HG03139 (cell line): ENCODE measurements around the gene NUAK1.
"Not testable (repeated sequence)": the region's sequence is repeated elsewhere in the genome, so short reads cannot be mapped to it uniquely, and the experiment has no call there.

Source experiments
- ATAC-seq: cut with Tn5 transposase; IDR thresholded peaks from one replicate; pipeline ENCODE4 v1.9.1; 2021; ENCODE audit not compliant: unreplicated experiment

Gene NUAK1

DNA sequence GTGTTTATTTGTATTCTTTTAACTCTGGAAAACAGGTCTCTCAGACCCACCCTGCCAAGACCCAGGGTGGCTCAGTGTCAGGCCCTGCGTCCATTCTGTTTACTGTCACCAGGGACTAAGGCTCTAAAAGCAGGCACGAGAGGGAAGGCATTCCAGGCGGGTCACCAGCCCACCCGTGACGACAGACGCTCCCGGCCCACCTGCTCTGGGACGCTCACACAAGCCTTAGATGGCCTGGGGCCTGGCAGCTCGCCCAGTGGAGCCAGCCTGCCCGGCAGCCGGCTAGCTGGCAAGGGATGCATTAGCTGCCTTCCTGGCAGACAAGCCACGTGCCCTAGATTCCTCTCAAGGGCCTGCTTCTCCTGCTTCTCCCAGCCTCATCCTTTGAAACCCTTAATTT, 9.2 kb upstream of the NUAK1 start:
- no peak for ATAC-seq

DNA sequence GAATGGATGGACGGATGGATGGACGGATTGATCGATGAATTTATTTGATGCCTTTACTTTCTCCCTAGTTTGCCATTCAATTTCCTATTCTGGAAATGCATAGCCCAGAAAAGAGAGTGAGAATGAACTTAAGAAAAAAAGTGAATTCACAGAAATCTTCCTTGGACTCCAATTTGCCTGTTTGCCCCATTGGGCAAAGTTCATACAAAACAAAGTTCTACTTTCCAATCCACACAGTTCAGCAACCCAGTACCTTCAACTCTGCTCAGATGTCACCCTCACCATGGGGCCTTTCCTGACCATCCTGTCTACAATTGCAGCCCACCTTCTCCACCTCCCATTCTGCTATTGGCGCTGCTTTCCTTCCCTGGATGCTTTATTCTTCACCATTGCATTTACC, 8.2 kb upstream of the NUAK1 start:
- no peak for ATAC-seq

DNA sequence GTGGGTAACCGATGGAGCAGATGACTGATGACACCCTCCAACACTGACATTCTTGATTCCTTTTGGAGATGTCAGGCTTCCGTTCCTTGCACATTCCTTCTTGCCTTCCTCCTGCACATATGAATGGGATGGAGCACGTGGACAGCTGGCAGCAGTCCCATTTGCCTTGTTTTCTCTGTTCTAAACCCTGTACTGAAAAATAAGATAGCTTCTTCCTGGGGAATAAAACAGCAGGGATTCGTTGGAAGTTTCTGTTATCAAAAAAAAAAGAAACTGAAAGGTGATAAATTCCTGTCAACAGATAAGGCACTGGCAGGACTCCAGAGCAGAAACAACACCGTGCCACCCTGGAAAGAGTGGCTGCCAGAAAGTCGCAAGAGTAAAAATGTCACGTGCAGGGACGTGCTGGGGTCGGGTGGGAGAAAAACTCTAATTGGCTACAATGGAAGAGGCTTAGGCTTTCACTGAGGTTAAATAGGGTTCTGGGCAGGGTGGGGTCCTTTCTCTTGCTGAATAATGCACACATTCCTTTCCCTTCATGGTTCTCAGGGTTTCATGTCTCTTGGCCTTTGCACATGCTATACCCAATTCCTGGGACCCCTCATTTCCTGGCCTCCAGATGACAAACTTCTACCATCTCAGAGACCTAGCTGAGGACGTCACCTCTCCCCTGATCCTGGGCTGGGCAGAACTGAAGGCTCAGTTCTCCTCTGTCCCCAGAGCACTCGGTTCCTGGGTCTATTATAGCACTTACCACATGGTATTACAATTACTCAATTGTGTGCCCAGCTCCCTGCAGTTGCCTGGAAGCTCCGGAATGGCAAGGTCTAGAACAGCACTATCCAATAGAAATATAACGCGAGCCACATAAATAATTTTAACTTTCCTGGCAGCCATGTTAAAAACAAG, 7.0 kb upstream of the NUAK1 start:
- ATAC-seq: no peak

DNA sequence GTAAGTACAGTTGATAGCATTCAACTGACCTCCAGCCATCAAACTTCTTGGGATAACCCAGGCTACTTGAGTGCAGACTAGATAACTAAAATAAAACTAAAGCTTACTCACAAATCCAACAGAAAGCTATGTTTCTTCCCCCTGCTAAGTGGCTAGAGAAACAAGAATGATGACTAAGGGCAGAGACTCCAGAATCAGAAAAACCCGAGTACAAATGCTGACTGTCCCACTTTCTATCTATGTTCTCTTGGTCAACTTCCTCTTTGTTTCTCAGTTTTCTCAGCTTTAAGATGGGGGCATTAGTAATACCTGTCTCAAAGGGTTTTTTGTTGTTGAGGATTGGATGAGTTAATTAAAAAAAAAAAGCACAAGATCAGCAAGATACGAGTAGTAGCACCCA, 6.1 kb upstream of the NUAK1 start:
- ATAC-seq: no peak

DNA sequence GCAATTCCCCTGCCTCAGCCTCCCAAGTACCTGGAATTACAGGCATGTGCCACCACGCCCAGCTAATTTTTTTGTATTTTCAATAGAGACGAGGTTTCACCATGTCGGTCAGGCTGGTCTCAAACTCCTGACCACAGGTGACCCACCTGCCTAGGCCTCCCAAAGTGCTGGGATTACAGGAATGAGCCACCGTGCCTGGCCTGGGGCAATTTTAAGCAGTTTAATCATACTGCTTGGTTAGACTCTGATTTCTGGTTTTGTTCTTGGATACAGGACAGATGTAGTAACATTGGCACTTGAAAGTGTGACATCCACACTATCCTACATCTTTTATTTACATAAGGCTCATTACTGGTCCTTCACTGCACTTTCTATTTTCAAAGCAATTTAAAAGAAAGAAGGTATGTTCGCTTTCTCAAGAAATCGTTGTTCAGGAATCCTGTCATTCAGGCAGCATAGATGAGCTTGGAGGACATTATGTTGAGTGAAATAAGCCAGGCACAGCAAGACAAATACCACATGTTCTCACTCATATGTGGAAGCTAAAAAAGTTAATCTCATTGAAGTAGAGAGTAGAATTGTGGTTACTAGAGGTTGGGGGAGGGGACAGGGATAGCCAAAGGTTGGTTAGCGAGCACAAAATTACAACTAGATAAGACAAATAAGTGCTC, 4.0 kb upstream of the NUAK1 start:
- no peak for ATAC-seq

DNA sequence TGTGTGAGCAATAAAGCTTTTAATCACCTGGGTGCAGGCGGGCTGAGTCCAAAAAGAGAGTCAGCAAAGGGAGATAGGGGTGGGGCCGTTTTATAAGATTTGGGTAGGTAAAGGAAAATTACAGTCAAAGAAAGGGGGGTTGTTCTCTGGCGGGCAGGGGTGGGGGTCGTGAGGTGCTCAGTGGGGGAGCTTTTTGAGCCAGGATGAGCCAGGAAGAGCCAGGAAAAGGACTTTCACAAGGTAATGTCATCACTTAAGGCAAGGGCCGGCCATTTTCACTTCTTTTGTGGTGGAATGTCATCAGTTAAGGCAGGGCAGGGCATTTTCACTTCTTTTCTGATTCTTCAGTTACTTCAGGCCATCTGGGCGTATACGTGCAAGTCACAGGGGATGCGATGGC, 3.2 kb upstream of the NUAK1 start:
- not testable (repeated sequence) for ATAC-seq

DNA sequence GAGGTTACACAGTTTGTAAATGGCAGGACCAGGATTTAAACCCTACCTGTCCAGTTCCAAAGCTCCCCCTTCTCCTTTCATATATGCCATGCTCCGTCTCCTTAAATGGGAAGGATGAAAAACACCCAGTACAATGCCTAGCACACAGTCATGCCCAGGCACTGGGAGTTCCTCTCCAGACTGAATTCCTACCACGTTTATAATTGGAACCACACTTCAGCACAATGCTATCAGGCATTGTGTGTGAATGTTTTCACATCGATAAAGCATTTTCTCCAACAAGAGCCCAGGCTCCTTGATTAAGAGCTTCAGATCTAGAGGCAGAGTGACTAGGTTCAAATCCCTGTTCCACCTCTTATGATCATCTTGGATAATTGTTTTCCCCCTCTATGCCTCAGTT, 2.7 kb upstream of the NUAK1 start:
- ATAC-seq: no peak

DNA sequence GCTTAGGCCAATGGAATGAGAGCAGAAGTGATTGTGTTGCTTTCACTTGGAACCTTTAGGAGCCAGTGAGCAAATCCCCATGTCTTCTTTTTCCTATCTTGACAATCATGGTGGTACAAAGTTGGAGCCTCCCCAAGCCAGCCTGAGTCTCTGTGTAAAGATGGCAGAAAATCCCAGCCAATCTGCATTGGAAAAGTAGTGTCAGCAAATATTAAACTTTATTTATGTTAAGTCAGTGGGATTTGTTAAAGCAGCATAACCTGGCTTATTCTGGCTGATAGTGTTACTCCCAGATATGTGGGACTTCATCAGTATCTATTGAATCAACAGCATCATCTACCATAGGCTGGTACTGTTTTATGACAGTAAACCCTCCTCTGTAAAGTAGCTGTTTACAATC, 2.2 kb upstream of the NUAK1 start:
- no peak for ATAC-seq

DNA sequence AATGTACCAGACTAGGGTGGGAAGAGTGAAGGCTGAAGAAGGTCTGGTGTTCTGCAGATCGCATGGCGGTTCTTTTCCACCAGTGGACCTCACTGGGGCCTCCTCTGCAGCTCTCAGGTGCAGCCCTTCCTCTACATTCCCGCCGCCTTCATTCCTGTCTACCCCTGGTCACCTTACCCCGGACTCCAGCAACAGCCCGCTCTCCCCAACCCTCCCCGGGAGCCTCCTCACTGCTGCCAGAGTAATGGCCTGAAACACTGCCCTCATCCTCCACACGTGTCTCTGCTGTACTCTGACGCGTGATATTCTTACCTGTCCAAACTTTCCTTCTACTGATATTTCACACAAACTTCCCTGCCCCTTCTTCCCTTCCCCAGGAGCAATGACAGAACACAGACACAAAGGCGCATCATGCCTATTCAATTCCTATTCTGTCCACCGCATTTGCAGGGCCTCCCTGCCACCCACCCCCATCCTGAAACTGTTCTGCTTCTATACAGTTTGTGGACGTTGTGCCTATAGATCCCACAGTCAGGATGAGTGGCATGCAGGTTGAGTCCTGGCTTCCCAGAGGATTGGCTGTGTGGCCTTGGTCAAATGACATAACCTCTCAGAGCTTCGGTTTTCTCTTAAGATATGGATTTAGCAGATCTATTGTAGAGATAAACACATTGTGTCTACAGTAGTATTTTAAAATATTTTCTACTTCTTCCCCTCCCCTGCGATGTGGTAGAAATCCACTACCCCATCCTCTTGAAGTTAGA, 1.7 kb upstream of the NUAK1 start:
- ATAC-seq: no peak

DNA sequence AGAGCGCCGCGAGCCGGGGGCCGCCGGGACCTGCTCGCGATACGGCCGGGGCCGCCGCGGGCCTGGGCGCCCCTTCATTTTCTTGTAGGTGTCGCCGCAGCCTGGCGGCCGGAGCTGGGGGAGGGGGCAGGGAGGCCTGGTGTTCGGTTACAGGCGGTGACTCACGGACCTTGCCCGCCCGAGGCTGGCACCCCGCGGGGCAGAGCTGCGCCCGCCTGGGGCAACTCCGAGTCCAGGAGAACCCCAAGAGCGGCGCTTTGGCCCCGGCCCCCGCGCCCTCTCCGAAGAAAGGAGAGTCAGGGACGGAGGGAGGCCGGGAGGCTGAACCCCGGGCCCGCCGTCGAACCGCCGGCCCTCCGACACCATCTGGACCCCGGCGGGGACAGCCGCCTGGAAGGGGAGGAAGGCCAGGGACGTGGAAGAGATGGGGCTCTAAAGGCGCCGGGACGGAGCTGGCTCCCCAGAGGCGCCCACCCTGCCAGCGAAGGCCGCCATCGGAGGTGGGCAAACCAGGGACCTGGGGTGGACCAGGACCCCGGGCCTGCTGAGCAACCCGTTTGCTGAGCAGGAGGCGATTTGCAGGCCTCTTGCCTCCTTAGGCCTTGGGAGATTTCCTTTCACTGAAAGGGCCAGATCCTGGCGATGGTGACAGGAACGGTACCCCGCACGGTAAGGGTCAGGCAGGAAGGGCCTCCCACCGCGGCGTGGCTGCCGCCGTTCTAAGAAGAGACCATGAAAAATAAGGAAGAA, 843 bp upstream of the NUAK1 start:
- no peak for ATAC-seq

DNA sequence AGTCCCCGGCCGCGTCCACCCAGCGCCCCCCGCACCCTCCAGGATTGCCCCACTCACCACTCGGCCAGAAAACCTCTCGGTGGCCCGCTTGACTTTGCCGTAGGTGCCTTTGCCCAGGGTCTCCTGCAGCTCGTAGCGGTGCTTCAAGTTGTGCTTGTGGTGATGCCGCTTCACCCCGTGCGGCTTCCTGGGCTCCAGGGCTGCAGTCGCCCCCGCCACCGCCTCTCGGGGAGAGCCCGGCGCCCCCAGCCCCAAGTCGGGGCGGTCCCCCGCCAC, 459 bp downstream of the NUAK1 start:
- no peak for ATAC-seq

DNA sequence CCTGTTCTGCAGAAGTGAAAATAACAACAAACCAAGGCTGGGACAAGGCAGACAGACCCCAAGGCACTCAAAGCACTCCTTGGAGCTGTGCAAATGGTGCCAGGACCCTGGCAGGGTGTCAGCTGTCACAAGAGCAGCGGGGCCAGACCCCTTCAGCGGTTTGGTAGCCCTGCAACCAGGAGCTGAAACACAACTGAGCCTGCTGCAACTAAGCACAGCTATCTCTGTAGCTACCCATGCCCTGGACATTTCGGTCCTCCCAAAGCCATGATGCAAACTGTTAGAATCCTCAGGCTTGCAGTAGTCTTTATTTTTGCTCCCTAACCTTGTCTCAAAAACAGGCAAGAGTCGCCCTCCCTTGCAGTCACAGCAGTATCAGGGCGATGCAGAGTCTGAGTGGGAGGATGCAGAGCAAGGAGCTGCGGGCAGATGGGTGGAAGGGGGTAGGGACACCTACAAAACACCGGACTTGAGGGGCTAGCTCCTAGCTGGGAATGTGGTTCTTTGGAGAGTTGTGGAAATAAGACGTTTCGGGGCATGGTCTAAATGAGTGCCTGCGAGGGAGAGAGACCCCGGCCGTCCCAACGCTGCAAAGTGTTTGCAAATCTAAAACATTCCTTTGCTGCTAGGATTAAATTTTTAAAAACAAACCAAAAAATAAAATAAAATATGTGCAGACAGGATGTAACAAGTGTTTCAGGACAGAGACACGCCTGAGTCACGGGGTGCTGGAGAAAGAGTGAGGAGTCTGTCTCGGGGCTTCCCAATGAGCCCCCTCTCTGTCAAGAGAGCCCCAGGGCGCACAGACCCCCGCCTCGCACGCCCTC, 1.0 kb downstream of the NUAK1 start:
- ATAC-seq: no peak

DNA sequence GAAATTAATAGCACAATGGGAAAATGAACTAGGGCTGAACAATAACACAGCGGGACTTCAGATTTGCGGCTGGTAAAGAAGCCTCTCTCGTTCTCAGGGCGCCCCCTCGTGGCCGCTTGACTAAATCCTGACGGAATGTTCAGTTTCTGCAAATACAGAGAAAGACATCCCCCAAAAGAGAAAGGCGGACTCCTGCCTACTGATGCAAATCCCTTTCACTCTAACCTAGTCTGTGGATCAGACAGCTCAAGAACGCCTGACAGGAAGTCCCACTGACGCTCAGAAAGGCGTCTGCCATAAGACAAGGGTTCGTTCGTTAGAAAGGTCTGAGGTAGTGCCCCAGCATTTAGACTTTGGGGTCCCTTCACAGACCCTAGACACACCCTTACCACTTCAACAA, 2.5 kb downstream of the NUAK1 start:
- no peak for ATAC-seq

DNA sequence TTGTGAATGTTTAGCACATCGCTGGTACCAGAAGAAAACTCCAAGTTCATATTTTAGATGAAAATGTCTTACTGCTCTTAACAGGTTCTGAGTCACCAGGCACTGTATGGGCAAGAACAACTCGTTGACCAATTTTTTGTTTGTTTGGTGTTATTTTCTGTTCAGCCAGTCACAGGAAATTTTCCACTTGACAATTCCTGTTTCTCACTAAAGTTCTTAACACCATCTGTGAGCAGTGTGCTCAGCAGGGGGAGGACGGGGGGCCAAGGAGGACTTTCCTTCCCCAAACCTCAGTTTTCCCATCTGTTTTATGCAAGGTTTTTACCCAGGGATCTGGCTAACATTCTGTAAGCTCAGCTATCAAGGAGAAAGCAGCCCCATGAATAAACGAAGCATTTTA, 3.0 kb downstream of the NUAK1 start:
- no peak for ATAC-seq

DNA sequence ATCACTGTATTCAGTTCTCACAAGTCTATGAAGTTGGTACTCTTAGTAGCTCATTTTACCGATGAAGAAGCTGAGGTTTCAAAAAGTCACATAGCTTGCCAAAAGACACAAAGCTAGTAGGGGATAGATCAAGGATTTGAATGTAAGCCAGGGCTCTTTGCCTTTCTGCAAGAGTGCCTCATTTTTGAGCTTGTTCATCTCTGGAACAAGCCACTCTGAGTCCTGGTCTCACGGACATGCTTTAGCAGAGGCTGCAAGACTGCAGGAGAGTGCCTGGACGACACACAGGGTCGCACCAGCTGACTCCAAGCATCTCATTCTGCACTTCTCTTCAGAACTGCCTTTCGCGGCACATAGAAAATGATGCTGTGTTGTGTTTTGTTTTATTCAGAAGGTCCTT, 3.7 kb downstream of the NUAK1 start:
- ATAC-seq: no peak

DNA sequence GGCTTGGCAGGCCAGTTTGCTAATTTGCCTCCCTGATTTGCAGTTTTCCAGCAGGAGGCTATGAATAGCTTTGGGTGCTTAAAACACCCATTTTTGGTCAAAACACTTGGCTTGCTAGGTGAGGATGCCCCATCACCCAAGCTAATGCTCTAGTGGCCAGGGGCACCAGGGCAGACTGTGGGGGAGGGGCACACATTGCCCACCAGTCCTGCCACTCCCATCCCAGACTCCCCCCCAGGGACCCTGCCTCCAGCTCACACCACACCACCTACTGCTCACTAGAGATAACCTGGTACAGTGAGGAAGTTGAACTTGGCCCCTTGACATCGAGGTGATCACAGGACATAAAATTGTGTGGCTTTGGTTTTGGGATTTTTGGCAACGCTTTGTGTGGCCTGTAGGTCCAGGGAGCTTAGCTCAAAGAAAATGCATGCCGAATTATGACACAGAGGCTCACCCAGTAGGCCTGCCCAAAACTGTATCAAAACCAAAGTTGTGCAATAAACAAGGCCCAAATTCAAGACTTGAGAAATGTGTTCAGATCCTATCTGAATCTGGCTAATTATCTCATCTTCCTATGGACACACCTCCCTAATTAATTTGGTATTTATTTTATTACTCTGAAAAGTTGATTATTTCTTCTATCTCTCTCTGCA, 4.3 kb downstream of the NUAK1 start:
- ATAC-seq: no peak

DNA sequence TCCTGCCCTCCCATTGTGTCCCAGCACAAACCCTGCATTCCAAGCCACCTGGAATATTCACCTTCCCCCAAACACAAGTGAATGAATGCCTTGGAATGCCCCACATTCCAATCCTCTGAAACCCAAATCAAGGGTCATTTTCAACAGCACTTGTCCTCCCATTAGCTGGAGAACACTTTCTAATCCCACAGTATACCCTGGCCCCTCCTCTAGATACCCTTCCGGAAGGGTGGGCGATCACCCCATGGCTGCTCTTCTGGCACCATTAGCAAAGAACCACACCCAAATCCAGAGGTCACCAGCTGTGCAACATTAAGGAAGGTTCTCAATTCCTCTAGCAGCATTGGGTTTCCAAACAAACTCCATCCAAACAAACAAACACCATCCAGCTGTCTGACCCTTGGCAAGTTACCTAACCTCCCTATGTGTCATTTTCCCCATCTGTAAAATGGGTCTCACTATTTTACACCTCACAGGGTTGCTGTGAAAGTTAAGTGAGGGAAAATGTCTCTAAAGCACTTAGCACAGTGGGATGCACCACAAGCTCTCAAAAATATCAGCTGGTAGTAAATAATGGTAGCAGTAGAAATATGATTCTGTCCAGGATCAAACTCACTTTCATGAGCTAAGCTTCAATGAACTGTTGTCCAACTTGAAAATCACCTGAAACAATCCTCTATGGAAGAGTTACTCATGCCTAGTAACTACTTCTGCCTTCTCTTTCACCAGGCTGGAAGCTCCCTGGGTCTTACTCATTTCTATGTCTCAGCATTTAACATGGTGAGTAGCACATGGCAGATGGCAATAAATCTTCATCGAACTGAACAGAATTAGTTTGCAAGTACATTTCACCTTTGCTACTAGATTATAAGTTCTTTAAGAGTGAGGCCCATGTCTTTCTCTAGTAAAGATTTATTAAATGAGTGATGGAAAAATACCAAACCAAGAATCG, 5.3 kb downstream of the NUAK1 start:
- no peak for ATAC-seq

DNA sequence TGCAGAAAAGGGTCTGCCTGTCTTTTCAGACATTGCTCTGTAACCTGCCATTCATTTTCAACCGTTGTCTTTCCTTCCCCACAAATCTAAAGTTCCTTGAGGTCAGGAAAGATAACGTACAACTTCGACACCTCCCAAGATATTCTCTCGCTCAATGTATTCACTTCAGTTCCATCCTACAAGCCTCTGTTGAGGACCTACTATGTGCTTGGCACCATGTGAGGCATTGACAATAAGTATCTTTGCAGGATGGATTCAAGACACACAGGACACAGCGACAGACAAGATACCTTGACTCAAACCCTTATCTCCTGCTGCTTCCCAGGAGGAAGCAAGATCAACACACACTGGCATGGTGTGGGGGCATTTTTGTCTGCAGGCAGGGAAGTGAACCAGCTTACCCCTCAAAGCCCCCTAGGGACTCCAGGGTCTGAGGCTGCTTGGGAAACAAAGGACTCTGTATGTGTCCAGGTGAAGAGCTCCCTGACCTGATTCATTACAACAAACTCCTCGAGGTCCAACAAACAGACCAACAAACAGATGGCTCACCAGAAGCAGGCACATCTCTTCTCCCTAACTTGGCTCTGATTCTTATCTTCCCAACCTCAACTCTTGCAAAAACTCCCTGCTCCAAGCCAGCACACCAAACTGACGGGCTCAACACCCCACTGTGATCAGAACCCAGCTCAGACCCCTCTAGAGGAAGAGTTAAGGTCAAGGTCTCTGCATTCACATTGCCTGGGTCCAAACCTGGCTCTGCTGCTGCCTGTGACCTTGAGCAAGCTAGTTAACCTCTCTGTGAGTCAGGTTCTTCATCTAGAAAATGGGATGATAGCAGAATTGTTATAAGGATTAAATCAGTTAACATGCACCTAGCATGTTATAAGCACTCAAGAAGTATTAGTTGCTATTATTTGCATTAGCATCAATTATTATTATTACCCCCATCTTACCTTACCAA, 6.3 kb downstream of the NUAK1 start:
- ATAC-seq: no peak
